IPS-NIHi7 (cell line): Measurements from ENCODE around the gene NARS2.

Experiments used
- DNase-seq: peaks from one replicate; pipeline ENCODE4 v3.0.0; 2012; ENCODE audit warnings: mixed read lengths; ENCODE audit errors: extremely low spot score

The NARS2 gene

DNA sequence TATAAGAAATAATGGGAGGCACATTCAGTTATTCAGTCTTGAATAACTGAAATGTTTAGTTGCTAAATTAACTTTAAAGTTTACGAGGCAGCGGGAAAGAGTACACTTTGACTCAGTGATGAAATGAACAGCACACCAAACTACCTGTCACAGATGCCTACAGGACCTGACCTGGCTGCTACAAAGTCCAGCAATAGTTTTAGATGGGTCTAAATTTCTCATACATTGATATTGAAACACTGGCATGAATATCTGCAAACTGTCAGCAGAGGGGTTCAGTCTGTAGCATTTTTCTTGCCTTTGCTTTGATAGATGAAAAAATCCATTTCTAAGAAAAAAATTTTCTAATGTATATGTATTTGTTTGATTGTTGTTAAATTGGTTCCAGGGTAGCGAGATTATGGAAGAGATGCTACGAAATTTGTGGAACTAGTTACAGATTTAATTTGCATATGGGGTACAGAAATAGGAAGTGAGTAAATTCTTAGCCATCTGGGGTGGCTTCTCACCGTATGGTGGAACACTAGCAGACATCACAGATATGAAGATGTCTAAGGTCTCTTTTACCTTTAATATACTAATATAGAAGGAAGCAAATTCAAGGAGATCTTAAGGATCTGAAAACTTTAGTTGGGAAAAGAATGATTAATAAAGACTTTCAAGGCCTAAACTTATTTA is 136.2 kb downstream of the NARS2 start:
- no peak for DNase-seq

DNA sequence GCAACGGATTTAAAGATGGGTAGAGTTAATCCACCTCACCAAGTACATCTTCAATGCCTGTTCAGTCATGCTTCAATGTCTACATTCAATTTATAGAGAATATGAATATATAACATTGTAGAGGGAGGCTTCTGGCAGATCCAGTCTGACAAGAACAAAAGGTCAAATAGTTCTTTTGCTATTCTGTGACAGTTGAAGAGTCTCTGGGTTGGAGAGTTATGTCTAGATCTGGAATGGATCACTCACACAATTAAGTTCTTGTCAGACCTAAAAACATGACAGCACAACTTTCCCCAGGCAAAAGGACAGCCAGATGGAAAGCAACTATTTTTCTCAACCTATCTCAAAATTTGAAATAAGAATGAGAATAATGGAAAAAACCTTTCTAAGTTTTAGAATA is 141.7 kb downstream of the NARS2 start:
- no peak for DNase-seq

- no peak for DNase-seq
These were observed 142.6 kb downstream of the NARS2 start for GRCh38 chr11:78432058-78432515.

DNA sequence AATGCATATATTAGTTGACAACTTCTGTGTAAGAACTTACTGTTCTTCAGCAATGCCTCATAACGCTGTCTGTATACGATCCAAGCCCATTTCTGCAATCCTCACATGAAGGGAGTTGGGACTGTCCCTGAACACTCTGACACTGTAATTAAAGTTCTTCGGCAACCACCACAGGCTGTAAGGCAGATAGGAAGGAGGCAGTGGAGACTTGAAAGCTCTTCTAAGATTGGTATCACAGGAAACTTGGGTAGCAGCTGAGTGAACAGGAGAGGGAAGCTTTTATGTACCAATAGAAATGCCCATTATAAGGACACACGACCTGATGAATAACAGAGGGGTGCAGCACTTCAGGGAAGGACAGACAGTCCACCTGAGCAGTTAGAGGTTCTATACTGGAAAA is 145.0 kb downstream of the NARS2 start:
- no peak for DNase-seq

- DNase-seq = no peak
These were observed 145.5 kb downstream of the NARS2 start for GRCh38 chr11:78429209-78429608.

DNA sequence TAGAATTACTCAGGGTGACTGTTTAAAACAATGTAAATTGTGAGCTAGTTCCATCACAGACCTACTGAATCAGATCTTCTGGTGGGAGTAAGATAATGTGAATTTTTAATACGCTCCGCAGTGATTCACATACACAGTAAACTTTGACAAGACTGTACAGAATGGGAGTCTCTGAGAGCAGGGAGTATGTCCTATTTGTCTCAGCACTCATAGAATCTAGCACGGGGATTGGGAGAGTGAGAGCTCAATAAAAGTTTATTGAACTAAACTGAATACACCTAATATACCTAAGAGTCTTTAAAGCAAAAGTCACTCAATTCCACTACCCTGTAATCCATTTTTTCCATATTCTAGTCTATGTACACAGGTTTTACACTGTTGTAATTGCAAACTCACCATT is 145.9 kb downstream of the NARS2 start:
- DNase-seq = no peak

DNA sequence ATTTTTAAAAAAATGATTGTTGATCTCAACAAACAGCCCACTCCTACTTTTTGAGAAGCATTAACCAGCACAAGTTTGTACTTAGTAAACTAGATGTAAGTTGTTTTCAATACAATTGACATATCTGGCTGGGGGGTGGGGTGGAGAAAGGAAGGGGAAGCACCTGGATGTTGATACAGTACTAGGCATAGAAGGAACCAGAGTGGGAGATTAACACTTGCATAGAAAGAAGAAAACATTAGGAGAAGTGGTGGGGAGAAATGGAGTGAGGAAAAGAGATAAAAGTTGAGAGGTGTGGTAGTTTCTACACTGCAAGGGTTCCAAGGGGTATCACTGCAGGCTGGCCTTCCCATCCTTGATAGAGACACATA is 146.4 kb downstream of the NARS2 start:
- no peak for DNase-seq

DNA sequence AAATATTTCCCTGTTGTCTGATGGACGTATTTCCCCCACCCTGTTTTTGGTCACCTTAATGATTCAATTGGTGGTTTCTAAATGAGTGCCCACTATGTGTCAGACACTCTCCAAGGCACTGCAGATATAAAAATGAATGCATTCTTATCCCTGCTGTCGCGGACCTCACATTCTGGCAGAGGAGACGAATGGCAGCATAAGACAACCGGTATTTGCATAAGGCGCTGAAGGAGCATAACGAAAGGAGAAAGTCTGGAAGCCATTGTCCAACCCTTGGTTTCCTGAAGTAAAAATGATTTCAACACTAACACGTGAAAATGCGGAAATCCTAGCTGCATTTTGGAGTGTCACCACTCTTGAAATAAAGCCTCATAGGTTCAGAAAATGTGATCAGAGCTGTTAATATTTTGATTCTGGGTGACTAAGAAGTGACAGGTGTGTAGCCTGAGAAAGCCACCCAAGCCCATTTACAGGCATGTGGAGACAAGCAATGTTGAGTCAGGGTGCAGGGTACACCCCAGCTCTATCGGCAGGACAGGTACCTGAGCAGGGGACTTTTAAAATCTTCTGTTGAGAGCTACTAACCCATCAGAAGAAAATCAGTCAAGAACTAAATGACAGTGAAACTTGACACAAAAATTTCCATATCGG is 146.9 kb downstream of the NARS2 start:
- DNase-seq = no peak

DNA sequence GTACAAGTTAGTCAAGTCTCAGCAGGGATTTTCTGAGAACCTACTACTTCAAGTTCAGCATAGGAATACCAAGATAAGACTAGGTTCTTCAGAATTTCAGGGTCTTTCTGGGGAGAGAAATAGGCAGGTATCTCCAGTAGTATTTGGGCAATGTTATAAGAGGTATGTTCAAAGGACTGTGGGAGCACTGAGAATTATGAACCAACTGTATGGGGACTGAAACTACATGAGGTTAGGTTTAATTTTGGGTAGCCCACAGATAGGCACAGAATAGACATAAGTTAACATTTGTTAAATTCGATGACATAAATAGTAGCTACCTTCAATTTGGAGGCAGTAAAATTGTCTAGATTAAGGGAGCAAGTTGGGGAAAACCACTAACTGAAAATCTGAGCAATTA is 147.8 kb downstream of the NARS2 start:
- DNase-seq = no peak

DNA sequence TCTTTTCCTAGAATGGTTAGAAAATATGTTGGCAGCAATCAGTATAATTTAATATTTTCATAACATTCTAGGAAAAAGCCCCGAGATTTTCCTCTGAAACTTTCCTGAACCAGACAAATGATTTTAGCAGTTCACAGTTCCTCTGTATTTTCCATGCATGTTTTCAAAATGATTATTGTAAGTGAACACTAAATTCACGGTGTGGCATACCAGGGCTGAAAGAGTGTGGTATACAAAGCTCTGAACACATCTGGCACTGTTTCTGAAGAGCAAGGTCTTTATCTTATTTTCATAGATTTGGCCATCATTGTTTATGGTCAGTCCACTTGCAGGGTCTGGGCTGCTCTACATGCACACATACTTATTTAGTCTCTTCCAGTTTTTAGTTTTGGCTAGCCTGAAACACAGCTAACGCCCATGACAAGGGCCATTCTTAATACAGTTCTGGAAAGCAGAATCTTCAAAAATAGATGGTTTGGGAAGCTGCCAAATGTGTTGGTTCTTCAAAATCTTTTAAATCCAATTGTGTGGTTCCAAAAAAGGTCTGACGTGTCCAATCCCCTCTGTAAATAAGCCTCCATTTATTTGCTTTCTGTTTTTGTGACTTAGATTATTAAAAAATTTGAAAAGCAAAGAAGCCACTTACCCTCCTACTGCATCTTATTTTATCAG is 149.1 kb downstream of the NARS2 start:
- no peak for DNase-seq

DNA sequence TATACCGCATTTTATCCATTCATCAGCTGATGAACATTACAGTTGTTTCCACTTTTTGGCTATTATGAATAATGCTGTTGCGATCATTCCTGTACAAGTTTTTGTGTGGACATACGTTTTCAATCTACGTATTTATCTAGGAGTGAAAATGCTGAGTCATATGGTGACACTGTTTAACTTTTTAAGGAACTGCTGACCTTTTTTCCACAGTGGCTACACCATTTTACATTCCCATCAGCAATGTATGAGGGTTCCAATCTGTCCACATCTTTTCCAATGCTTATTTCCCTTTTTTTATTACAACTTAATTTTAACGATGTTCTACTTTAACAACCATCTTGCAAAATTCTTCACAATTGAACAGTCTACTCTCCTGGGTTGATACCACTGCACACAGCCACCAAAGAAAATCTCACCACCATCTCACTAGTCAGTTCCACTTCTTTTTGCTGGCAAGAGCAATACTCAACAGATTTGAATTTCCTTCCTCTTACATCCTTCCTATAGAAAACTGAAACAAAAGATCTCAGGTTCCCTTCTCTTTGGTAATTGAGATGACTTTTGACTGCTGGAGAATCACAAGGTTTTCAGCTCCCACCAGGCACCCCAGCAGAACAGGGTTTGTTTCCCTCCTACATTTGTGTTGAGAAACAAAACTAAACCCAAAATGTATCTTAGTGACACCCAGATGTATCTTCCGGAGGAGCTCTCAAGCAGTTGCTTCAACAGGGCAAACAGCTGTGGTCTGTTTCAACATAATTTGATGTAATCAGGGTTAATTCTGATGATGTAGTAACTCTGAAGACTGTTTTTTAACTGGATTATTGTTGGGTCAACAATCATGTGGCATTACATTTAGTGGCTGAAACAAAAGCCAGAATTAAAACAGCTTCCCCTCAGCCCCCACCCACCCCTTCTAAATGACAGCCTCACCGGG is 150.1 kb downstream of the NARS2 start:
- no peak for DNase-seq

DNA sequence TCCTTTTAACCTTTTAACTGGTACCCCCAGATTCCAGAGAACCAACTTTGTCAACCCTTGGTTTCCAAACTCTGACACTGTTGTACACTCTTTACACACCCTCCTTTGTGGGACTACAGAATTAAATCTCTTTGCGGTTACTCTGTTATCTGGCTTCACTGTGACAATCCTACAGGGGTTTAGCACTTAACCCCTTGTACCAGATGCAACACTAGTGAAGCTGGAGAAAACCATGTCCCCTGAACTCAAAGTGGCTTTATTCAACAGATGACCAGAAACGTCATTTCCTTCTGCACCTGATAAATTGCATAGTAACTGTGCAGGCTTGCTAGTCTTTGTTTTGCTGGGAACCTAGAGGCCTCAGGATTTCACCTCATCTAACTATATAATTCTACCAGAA is 151.4 kb downstream of the NARS2 start:
- DNase-seq = no peak

DNA sequence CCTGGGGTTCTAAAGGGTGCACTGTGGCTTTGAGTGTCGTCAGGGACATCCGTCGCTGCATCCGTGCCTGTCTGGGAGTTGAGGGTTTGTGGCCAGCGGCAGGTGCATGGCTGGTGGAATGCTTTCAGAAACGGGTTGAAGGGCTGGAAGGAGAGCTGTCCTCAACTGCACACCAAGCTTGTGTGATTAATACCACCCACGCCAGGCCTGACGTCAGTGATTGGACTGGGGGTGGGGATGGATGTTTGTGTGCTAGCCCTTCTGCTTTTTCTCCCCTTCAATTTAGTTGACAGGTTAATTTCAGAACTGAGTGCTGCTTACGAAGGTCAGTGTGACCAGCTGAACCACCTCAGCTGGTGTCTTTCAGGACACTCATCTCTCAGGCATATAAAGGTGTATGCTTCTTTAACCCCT is 153.9 kb downstream of the NARS2 start:
- DNase-seq = no peak

GRCh38 chr11:78420255-78420764 is 154.4 kb downstream of the NARS2 start:
- DNase-seq = peak; percentile 29

DNA sequence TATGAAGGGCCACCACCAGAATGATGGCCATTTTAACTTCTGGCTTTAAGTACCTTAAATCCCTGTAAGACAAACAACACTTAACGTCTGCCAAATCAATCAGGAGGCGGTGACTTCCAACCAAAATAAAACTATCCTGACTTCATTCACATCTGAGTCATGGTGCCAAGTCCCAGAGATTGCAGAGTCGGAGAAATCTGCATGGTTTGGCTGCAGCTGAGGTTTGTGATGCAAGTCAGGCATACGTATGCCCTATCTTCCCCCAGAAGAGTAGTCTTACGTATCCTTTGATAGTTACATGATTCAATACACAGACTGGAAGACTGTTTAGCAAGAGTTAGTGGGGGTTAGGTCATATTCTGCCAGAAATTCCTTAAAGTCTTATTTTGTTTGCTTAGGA is 155.3 kb downstream of the NARS2 start:
- no peak for DNase-seq

DNA sequence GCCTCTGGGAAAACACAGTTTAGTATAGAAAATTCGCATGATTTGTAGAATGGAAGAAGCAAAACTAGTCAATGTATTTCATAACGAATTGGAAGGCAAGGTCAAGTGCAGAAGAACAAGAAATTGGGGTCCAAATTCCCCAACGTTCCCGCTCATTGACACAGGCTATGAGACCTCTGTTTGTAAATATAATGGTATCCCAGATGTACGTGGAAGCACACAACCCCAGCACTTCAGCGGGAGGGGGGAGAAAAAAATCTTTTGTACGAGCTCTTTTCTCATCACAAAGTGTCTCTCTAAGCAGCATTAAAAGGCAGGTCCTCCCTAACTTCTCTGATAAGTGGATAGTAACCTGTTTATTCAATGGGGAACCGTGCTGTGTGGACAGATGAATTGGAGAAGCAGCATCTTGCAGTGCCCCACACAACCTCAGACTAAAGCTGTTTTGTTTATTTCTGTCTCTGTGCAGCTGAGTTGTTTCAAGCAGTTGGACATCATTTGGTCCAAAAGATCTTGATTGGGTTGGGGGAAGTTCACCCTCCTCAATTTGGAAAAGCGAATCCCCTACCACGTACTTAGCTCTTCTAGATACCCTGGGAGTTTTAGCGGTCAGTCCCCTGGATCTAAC is 156.0 kb downstream of the NARS2 start:
- DNase-seq = no peak

DNA sequence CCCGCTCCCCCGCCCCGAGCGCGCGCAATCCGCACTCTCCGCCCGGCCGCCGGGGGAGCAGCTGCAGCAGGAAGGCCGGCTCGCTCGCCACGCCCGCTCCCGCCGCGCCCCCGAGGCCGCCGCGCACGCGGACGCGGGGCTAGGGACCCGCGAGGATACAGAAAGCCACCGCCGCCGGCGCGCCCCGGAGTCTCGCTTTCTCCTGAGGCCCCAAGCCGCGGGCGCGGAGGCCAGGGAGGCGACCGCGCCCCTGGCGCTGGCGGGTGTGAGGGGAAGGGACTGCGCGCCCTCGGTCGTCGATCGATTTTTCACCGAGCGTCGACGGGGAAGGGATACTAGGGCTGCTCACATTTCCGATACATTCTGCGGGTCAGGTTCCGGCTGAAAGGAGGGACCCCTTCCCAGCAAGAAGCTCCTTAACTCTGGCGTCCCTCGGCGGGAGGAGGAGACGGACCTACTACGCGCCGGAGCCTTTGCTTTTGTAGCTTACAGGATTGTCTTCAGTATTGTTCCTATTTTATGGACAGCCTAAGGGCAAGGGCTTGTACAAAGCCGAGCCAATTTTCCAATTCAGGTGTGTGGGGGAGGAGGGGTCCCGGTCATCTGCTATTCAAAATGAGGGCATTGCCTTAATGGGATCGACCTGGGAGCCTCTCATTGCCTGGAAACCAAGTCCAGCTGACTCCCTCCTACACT is 156.6 kb downstream of the NARS2 start:
- DNase-seq = peak; percentile 87

- DNase-seq = peak; percentile 20
These were observed 157.3 kb downstream of the NARS2 start, which contains the start of gene GAB2 for GRCh38 chr11:78417175-78417887. Gene GAB2 (minus strand): TSS chr11:78417820. CDS start chr11:78417720, 100 bp downstream.

GRCh38 chr11:78416285-78417174 is 158.1 kb downstream of the NARS2 start:
- peak; percentile 72 for DNase-seq
